Ishikawa (cell line): ENCODE measurements around the gene PLEKHG7.

ENCODE experiments used
- CEBPB ChIP-seq: IDR thresholded peaks from 2 replicates; pipeline ENCODE4 v1.6.1; 2012
- CREB1 ChIP-seq: IDR thresholded peaks from 2 replicates; pipeline ENCODE4 v1.6.1; 2012; ENCODE audit warnings: low read depth
- EGR1 ChIP-seq: IDR thresholded peaks from 2 replicates; pipeline ENCODE4 v1.6.1; 2012
- EP300 ChIP-seq: IDR thresholded peaks from 2 replicates; pipeline ENCODE4 v1.6.1; 2012; ENCODE audit warnings: borderline replicate concordance
- FOXM1 ChIP-seq: IDR thresholded peaks from 2 replicates; pipeline ENCODE4 v1.6.1; 2012; ENCODE audit warnings: low read depth, borderline replicate concordance
- NFIC ChIP-seq: IDR thresholded peaks from 2 replicates; pipeline ENCODE4 v1.6.1; 2012
- RAD21 ChIP-seq: IDR thresholded peaks from 2 replicates; pipeline ENCODE4 v1.6.1; 2012; ENCODE audit warnings: low read depth
- REST ChIP-seq: IDR thresholded peaks from 2 replicates; pipeline ENCODE4 v1.6.1; 2012; ENCODE audit warnings: low read depth, mild to moderate bottlenecking
- TAF1 ChIP-seq: IDR thresholded peaks from 2 replicates; pipeline ENCODE4 v1.6.1; 2012; ENCODE audit warnings: low read depth, mild to moderate bottlenecking
- TCF12 ChIP-seq: IDR thresholded peaks from 2 replicates; pipeline ENCODE4 v1.6.1; 2012; ENCODE audit warnings: low read depth
- TEAD4 ChIP-seq: IDR thresholded peaks from 2 replicates; pipeline ENCODE4 v1.6.1; 2012
- USF1 ChIP-seq: IDR thresholded peaks from 2 replicates; pipeline ENCODE4 v1.6.1; 2012
- YY1 ChIP-seq: IDR thresholded peaks from 2 replicates; pipeline ENCODE4 v1.6.1; 2012; ENCODE audit warnings: low read depth
- ZBTB7A ChIP-seq: IDR thresholded peaks from 2 replicates; pipeline ENCODE4 v1.6.1; 2012; ENCODE audit warnings: low read depth
- TF ChIP-seq, protein P1 (sequence below): IDR thresholded peaks from 2 replicates; pipeline ENCODE4 v1.6.1; 2012

PLEKHG7 gene

DNA sequence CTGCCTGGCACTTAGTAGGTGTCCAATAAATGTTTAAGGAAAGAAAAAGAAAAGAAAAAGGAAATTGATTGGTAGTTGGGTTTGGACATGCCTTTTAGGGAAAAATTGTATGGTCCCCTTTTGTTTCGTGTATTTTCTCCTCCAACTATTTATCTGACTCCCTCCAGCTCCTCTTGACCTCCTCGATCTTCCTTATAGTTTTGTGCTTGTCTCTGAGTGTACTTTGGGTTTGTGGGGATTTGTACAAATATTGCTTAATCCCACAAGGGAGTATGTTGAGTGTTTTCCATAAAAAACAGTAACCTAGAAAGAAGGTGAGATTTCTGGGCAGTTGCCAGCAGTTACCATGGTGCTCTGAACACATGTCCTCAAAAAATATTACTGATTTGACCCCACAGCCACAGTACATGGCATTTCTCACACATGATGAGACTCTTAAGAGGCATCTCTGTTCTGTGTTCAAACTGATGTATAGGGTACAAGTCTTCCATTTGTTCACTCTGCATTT, 15.7 kb downstream of the PLEKHG7 start:
- no peak for TF ChIP-seq TAF1
- TF ChIP-seq EP300, result no peak
- TF ChIP-seq ZBTB7A, result no peak
- TF ChIP-seq CREB1, result no peak
- TF ChIP-seq CEBPB, result no peak
- no peak for TF ChIP-seq RAD21
- TF ChIP-seq YY1, result no peak
- no peak for TF ChIP-seq EGR1
- TF ChIP-seq, protein P1, sequence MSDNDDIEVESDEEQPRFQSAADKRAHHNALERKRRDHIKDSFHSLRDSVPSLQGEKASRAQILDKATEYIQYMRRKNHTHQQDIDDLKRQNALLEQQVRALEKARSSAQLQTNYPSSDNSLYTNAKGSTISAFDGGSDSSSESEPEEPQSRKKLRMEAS, result no peak
- no peak for TF ChIP-seq TCF12
- no peak for TF ChIP-seq USF1
- TF ChIP-seq NFIC, result no peak
- no peak for TF ChIP-seq TEAD4
- TF ChIP-seq FOXM1, result no peak
- TF ChIP-seq REST, result no peak

DNA sequence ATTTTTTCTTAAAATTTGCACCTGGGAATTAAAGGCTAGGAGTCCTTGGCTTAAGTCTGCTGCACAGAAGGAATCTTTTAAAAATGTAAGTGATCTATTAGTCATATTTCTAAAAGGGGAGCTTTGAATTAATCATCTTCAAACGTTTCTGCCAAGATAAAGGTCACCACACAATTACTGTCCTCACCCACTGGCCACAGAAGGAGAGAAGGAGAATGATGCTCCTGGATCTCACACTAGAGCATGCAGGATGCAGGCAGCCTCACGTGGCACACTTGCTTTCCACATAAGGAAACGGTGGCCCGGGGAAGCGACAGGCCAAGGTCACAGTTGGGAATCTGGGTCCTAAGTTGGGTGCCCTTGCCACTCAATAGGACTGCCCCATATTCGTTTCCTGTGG, 16.9 kb downstream of the PLEKHG7 start:
- TF ChIP-seq RAD21 (no peak), EGR1 (no peak), REST (no peak), TAF1 (no peak), FOXM1 (no peak), CREB1 (no peak), CEBPB (no peak), EP300 (no peak), TEAD4 (no peak), YY1 (no peak), NFIC (no peak), TCF12 (no peak), USF1 (no peak)

DNA sequence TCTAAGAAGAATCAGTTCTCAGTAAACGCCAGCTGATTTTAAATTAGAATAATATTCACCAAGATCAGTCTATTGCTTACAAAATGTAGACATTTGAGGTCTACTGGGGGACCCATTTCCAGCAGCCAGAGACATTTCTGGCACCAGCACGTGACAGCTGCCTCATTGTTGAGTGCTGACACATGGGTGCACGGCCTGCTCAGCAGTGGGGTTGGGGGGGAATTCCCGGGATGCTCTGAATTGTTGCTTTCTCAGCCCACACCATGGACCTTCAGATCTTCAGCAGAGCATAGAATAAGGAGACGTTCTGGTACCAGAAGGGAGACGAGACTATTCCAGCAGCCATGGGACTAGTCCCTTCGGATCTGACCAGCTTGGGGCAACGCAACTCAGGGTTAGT, 18.3 kb downstream of the PLEKHG7 start:
- TF ChIP-seq TAF1, result no peak
- 0 out of 2 replicates have a peak, but pooled peaks have one; percentile 21 for TF ChIP-seq TEAD4

DNA sequence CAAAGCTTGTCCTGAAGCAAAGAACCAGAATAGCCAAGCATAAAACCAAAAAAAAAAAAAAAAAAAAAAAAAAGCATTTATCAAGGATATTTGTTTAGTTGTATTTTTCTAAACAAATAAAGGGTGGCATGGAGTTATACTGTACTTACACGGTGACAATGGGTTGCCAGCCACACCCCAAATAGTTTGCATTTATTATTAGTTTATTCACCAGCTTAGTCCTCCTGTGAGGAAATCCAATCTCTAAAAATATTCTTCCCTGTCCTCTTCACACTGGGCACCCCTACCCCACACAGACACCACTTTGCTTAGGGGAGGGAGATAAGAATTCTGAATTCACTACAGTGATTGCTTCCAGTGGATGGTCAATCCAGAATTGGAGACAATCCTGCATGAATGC, 18.9 kb downstream of the PLEKHG7 start:
- TF ChIP-seq FOXM1 (no peak), ZBTB7A (no peak), NFIC (no peak), CREB1 (no peak)

- TF ChIP-seq, protein P1, result no peak
- TF ChIP-seq TEAD4 (no peak), USF1 (no peak), CREB1 (no peak), REST (no peak), CEBPB (no peak), ZBTB7A (no peak), TCF12 (no peak)
These were observed 20.1 kb downstream of the PLEKHG7 start for GRCh38 chr12:92722897-92723296.
